HK-2 (cell line): Measurements from ENCODE around the gene IL15RA.
"Not testable (repeated sequence)": the region's sequence is repeated elsewhere in the genome, so short reads cannot be mapped to it uniquely, and the experiment has no call there.

Experiments used
- DNase-seq: peaks from one replicate; pipeline ENCODE4 v3.0.0-alpha.2; 2018; ENCODE audit not compliant: unreplicated experiment

IL15RA gene

DNA sequence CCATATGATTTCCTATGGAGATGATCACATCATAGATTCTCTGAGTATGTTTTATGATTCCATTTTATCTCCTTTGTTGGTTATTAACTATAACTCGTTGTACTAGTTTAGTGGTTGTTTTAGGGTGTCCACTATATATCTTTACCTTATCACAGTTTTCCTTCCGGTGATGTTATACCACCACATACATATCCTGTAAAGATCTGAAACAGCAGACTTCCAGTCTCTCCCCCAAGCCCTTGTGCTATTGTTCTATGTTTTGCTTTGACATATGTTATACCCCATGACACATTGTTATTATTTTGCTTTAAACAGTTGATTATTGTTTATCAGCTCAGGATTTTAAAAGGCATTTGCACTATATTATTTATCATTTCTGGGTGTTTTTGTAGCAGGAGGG, 7.3 kb downstream of the IL15RA start:
- no peak for DNase-seq

- DNase-seq: no peak
These were observed 8.5 kb downstream of the IL15RA start for GRCh38 chr10:5968681-5969453.

DNA sequence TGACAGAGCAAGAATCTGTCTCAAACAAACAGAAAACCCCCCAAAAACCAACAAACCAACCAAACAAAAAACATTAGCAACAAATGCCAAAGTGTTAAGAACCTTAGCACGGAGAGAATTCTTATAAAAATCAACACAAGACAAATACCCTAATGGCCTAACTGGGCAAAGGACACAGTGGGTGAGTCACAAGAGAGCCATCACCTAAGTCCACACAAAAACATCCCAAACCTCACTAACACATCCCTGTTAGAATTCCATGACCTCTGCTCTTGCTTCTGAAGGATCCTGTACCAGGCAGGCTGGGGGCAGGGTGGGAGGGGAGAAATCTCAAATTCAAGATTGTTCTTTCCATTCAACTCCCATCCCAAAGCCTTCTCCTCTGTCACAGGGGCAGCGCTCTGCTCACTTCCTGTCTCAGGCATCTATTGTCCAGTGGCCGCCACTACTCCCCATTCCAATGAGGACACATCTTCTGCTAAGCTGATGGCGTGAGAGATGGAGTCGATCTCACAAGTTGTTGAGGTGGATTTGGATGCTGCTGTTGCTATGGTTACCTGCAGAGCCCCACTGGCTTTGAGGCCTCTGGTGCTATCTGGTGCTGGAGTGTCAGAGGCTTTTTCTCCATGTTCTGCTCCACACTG, 9.2 kb downstream of the IL15RA start:
- DNase-seq: no peak

- no peak for DNase-seq
These were observed 12.1 kb downstream of the IL15RA start for GRCh38 chr10:5965266-5965665.

DNA sequence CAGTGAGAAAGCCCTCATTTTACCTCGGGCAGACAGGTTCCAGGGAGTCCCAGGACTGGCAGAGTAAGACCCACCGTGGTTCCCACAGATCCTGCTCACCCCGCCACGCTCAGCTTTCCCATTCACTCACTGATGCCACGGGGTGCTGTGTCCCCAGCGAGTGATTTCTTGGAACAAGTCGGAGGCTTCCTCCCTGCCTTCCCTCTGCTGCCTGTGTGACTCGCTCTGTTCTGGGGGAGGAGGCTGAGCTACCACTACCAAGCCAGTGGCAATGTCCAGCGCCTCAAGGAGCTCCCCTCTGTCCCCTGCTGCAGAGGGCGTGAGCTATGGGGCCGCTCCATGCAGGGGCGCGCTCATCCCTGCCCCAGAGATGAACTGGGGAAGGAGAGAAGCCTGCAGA, 12.6 kb downstream of the IL15RA start:
- no peak for DNase-seq

GRCh38 chr10:5963591-5963990, 13.8 kb downstream of the IL15RA start:
- DNase-seq: no peak

DNA sequence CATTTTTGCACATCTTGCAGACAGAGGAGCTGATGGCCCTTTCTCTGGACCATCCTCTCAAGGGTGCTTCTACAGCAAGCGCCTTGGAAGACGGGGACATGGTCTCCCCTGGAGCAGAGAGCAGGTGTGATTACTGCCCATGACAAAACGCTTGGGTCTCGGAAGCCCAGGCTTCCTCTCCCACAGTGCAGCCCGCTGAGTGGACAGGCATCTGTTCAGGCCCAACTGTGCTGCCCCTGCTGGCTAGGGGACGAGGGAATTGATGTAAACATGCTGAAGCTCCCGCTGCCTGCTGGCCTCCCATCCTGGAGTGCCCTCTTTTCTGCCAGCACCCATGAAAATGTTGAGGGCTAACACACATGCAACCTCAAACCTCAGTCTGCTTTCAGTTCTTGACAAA, 14.3 kb downstream of the IL15RA start:
- DNase-seq: no peak

DNA sequence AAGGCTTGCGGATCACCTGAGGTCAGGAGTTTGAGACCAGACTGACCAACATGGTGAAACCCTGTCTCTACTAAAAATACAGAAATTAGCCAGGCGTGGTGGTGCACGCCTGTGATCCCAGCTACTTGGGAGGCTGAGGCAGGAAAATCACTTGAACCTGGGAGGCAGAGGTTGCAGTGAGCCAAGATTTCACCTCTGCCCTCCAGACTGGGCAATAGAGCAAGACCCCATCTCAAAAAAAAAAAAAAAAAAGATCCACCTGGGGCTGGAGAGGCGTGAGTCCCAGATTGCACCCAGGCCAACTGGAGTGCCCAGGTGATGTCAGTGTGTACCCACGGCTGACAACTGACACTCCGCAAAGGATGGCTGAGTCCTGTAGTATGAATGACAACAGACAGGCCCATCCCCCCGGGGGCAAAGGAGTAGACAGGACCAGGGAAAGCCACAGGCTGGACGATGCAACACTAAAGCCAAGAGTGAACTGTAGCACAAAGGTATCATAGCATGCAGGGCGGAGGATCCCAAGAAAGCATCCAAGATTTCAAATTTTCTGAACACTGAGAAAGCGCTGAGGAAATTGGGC, 14.9 kb downstream of the IL15RA start:
- not testable (repeated sequence) for DNase-seq

- no peak for DNase-seq
These were observed 15.8 kb downstream of the IL15RA start for GRCh38 chr10:5961405-5962100.

DNA sequence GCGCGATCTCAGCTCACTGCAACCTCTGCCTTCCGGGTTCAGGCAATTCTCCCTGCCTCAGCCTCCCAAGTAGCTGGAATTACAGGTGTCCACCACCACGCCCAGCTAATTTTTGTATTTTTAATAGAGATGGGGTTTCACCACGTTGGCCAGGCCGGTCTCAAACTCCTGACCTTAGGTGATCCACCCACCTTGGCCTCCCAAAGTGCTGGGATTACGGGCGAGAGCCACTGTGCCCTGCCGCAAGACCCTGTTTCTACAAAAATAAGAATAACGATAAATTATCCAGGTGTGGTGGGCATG, 16.4 kb downstream of the IL15RA start:
- not testable (repeated sequence) for DNase-seq

DNA sequence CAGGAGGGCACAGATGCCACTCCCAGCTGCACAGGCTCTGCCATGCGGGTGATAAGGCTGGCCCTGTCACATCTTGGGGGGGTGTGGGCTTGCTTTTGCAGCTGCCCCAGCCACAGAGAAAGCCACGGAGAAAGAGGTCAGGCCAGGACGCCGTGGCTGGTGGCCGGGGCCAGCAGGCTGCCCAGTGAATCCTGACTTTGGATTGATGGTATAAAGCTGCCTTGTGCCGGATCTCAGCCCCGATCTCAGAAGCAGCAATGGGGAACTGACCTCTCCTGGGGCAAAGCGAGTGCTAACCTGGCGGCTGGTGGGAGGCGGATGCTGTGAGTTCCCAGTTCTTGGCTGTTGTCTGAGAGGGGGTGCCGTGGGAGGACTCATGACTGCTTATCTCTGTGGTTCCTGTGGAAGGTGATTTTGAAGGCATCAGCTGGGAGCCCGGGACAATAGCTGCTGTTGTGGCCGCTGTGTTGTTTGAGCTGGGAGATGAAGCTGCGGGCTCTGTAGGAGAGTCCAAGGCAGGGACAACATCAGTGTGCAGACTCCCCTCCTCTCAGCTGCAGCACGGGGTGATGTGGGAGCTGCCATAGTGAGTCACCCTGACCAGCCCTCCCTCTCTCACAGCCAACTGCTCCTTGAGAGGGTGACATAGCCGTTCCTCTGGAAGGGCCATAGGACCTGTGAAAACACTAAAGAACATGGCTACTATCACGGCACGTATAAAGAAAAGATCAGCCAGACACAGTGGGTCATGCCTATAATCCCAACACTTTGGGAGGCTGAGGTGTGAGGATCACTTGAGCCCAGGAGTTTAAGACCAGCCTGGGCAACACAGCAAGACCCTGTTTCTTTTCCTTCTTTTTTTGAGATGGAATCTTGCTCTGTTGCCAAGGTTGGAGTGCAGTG, 17.0 kb downstream of the IL15RA start:
- no peak for DNase-seq

DNA sequence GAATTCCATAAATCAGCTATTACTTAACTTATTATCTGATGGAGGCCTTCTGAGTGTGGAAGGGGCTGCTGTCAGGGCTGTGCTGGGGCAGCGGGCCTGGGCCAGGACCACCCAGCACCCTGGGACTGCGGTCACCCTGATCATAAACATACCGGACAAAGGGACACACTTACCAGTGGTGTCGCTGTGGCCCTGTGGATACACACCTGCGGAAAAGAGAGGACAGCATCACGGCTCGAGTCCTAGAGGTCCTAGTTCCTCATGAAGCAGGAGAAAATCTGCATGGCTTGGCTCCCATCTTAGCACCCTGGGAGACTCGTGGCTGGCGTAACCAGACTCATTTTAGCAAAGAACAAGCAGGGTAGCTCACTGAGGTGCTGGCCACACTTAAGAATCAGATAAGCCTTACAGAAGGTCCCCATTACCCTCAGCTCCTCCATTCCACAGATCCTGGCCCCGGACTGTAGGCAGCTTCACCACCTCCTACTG, 17.7 kb downstream of the IL15RA start:
- no peak for DNase-seq

DNA sequence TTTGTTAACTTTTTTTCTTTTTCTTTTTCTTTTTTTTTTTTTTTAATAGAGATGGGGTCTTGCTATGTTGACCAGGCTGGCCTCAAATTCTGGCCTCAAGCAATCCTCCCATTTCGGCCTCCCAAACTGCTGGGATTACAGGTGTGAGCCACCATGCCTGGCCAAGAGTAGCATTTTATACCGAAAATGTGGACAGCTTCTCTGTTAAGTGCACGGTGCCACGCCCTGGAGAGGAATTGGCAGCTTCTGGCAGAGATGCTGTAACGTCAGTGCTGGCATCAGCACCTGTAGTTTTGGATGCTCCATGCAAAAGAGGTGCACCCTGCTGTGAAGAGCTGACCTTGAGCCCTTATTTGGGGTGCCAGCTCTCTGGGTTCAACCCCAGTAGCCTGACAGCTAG, 18.2 kb downstream of the IL15RA start:
- no peak for DNase-seq

- DNase-seq: no peak
These were observed 18.7 kb downstream of the IL15RA start for GRCh38 chr10:5958675-5959074.

- DNase-seq: no peak
These were observed 19.3 kb downstream of the IL15RA start for GRCh38 chr10:5958077-5958476.

GRCh38 chr10:5956146-5956936, 21.0 kb downstream of the IL15RA start:
- DNase-seq: no peak

DNA sequence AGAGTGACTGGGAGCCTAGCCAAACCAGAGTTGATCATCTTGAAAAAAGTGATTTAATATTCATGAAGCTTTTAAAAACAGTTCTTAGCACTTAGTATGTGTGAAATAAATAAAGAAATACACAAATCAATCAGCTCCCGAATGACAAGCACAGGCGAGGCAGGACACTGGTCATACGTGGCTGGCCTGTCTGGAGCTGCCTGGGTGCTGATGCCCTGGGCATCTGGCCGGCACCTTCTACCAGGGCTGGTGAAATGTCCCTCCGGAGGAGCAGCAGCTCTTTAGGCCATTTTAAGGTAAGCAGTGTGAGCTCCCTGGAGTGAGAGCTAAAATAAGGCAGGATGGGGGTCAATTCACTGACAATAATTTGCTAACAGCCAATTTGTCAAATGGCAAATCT, 23.7 kb downstream of the IL15RA start:
- DNase-seq: no peak

GRCh38 chr10:5952731-5953385, 24.5 kb downstream of the IL15RA start:
- DNase-seq: no peak

- no peak for DNase-seq
These were observed 25.5 kb downstream of the IL15RA start for GRCh38 chr10:5951721-5952407.
